NCI-H1048 (cell line): ENCODE measurements around the gene JUN.
A peak's percentile ranks its signal among the peaks of the same experiment; 100 is the strongest.

Experiments
- DNase-seq: peaks from one replicate; lab custom pipeline; 2025; lab: John Stamatoyannopoulos, UW

JUN gene

DNA sequence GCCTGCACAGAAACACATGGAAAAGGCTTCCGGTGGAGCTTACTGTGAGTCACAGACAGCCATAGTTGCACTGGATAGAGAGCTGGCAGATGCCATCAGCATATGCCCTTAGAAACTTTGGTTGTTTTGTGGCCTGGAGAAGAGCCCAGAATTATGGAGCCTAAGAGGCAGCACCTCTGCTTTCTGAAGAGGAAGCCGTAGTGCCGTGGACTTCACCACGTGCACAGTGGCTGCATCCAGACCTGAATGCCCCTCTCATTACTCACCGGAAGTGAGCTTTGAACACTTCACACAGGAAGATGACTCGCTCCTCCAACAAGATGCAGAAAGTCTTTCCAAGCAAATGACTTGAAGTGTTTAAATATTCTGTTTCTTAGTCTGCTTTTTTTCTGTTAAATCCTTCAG lies 28.4 kb downstream of the JUN start:
- DNase-seq = no peak

DNA sequence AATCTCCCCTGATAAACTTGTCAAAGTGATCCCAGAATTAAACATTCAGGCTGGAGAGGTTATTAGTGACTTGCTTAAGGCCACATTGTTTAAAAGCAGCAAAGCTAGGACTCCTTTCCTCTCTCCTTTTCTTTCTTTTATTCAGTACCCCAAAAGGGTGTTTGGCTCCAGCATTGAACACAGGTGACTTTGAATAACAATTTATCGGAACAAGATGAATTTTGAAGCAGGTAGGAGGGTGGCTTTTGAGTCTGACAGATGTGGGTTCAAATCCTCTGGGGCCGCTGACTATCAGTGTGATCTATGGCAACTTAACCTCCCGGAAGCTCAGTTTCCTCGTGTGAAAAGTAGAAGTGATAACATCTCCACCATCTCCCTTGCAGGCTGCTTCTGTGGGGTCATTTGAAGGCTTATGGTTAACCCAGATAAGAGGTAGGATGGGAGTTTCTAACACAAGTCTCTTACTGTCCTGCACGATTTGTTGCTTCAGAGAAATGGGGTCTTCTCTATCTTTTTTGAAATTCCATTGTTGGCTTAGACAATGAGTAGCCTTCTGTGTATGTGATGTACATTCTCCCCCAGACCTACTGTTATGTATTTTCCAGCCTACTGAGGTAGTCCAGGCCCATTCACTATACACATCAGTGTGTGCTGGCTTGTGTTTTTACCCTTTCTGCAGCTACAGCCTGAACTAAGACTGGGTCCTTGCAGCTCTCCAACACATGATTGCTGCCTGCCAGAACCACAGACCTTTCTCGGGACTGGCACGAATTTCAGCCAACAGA lies 29.0 kb downstream of the JUN start:
- DNase-seq = no peak

- no peak for DNase-seq
These were observed 29.7 kb downstream of the JUN start for GRCh38 chr1:58754073-58754613.

DNA sequence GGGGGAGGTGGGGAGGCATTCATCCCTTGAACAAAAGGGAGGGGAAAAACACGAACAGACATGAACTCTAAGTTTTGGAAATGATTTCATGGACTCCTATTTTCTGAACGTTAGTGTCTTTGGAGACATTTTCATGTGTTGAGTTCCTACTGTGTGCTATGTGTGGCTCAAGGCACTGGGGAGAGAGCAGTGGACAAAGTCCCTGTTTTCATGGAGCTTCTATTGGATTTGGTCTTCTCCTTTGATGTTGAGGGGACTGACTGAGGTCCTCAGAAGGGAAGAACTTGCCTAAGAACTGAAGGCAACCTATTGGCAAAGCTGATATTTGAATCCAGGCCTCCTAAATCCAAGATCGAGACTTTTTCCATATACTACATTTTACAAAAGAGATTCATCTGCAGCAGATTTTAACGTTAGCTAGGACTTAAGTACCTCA lies 30.4 kb downstream of the JUN start:
- DNase-seq = no peak

GRCh38 chr1:58749646-58750045 lies 34.2 kb downstream of the JUN start:
- DNase-seq = no peak

- DNase-seq = no peak
These were observed 35.2 kb downstream of the JUN start for GRCh38 chr1:58748666-58749065.

DNA sequence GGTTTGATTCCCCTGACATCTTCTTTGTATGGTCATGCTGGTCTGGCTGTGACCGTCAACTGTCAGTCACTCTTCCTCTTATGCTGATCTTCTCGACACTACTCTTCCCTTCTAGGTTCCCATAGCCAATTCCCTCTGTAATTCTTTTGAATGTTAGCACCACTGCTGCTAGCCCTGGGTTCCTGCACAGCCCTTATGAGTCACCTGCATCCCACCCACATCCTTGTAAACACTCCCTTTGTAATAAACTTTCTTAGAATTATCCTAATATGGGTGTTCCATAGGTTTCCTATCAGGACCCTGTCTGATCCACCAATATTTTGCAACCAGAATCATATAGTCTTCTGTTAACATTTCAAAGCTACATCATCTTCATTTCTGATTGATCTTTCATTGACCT lies 37.1 kb downstream of the JUN start:
- no peak for DNase-seq

- DNase-seq = no peak
These were observed 37.7 kb downstream of the JUN start for GRCh38 chr1:58746182-58746581.

- no peak for DNase-seq
These were observed 38.2 kb downstream of the JUN start for GRCh38 chr1:58745666-58746065.

DNA sequence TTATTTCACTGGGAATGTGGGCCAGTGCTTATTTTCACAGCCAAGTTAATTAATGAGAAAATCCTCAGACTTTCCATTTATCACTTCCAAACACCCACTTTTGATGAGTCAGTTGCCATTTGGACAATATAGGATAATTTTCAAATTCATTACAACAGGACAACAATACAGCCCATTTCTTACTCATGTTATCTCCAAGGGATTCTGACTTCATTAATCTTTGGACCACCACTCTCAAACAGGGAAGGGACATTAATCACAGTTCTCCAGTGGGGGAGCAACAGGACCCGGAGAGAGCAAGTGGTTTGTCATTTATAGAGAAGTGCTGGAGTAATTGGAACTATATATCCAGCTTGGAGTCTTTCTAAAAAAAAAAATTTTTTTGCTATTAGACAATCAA lies 38.7 kb downstream of the JUN start:
- no peak for DNase-seq

DNA sequence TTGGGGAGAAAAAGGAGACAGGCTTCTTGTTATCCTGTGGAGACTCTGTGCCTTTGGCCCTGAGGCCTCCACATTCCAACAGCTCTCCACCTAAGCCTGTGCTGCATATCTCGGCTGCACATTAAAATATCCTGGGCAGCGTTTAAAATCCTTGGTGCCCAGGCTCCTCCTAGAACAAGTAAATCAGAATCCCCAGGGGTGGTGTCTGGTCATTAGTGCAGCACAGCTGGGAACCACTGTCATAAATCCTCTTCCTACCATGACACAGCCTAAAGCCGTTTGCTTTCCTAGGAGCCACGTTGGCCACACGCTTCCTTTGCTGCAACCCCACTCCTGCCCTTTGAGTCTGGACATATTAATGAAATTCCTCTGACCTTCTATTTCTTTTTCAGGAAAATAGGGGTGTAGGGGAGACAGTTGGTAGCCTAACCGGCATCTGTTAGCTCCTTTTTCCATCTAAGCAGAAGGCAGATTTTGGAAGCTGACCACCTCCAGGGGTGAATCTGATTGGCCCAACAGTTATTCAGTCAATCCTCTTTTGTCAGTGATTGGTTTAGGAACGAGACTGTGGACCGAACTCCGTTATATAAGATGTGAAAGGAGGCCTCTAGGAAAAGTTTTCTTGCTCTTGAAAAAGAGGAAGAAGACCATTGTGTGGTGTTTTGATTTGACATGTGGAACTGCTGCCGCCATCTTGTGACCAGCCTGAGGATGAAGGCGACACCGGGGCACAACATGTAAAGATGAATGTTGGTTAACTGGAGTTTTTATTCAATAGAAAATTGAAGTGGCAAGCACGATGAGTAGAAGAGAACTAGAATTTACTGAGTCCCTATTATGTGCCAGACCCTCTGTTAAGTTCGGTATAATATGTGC lies 41.9 kb downstream of the JUN start:
- DNase-seq = no peak

- peak; percentile 11 for DNase-seq
These were observed 43.9 kb downstream of the JUN start for GRCh38 chr1:58739856-58740466.

- no peak for DNase-seq
These were observed 45.0 kb downstream of the JUN start for GRCh38 chr1:58738876-58739275.

DNA sequence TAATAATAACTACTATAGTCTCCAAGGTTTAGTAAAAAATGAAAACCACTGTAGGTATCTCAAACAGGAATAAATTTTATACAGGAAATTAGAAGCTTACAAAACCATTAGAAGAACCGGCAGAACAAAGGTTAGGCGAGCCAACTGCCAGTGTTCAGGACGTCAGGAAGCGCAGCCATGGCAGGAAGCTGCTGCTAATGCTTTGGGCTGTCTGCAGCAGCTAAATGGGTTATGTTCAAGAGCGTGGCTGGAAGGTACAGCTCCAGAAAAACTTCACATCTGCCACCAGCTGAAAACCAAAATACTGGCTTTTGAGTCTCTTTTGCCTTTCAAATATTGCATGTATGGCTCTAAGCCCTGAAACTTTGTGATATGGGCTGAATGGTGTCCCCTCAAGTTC lies 48.3 kb downstream of the JUN start:
- no peak for DNase-seq

- no peak for DNase-seq
These were observed 49.2 kb downstream of the JUN start for GRCh38 chr1:58734630-58735029.

- DNase-seq = no peak
These were observed 51.6 kb downstream of the JUN start for GRCh38 chr1:58732087-58732775.
